GM10266 (cell line): Measurements from ENCODE around the gene MLH1.
"Not testable (repeated sequence)": the region's sequence is repeated elsewhere in the genome, so short reads cannot be mapped to it uniquely, and the experiment has no call there.

Source experiments
- DNase-seq: peaks from one replicate; pipeline ENCODE4 v3.0.0; 2012; ENCODE audit errors: extremely low spot score
- CTCF ChIP-seq: IDR thresholded peaks from 2 replicates; pipeline ENCODE4 v1.5.1; 2012; ENCODE audit warnings: mild to moderate bottlenecking, low read depth; ENCODE audit not compliant: control insufficient read depth, insufficient read depth; ENCODE audit errors: missing control alignments

Gene MLH1

GRCh38 chr3:37037352-37037751 is 44.0 kb downstream of the MLH1 start:
- no peak for DNase-seq
- no peak for TF ChIP-seq CTCF

- TF ChIP-seq CTCF = no peak
- no peak for DNase-seq
These were observed 46.0 kb downstream of the MLH1 start for GRCh38 chr3:37039161-37039846.

- DNase-seq = no peak
- TF ChIP-seq CTCF = no peak
These were observed 46.9 kb downstream of the MLH1 start for GRCh38 chr3:37040231-37040630.

- TF ChIP-seq CTCF = no peak
- DNase-seq = no peak
These were observed 48.4 kb downstream of the MLH1 start for GRCh38 chr3:37041546-37042195.

GRCh38 chr3:37042712-37043111 is 49.4 kb downstream of the MLH1 start:
- DNase-seq = not testable (repeated sequence)

GRCh38 chr3:37050282-37050681 is 57.0 kb downstream of the MLH1 start:
- DNase-seq = no peak
- no peak for TF ChIP-seq CTCF

- no peak for TF ChIP-seq CTCF
- DNase-seq = no peak
These were observed 59.5 kb downstream of the MLH1 start for GRCh38 chr3:37052860-37053259.

GRCh38 chr3:37053337-37053736 is 60.0 kb downstream of the MLH1 start:
- DNase-seq = no peak
- TF ChIP-seq CTCF = no peak
